22Rv1 (cell line): ENCODE data around the gene THAP11.
"Not testable (repeated sequence)": the region's sequence is repeated elsewhere in the genome, so short reads cannot be mapped to it uniquely, and the experiment has no call there.

Source experiments
- H3K27ac ChIP-seq: fragments of 450-650 bp; 2 replicates; pipeline ENCODE4 v1.5.1; 2017
- CTCF ChIP-seq: fragments of 450-650 bp; IDR thresholded peaks from 2 replicates; pipeline ENCODE4 v1.5.1; 2017; ENCODE audit warnings: mild to moderate bottlenecking
- ZFX ChIP-seq: fragments of 450-650 bp; IDR thresholded peaks from 2 replicates; pipeline ENCODE4 v1.6.1; 2017; ENCODE audit warnings: antibody characterized with exemption, borderline replicate concordance

The THAP11 gene

DNA sequence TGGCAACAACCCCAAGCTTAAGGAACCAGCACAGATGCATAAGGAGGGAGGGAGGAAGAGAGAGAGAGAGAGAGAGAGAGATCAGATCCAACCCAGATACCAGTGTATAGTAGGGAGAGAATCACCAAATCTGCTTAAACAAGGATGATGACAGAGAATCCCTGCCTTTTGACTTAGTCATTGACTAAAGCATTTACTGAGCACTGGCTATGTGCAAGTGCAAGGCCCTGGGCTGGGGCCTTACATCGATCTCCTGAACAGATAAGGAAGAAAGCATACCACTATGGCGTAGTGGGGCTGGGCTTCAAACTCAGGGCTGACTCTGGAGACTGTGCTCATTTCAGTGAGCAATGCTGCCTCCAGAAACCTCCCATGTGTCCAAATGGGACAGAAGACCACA is 19.6 kb upstream of the THAP11 start:
- TF ChIP-seq CTCF (no peak), ZFX (no peak)
- no peak overlapping the region for H3K27ac ChIP-seq

DNA sequence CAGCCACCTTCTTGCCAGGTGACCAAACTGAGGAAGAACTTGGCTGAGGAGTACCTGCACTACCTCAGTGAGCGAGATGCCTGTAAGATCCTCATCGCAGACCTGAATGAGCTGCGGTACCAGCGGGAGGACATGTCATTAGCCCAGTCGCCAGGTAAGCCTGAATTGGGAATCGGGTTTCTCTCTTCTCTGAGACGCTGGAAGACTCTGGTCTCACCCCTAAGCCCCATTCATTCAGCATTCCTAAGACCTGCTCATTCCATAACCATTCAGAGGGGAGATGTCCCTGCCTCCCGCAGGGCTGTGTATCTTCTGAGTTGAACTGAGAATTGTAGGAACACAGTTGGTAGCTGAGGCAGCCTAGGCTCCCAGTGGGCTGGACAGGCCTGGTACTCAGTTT is 17.0 kb upstream of the THAP11 start:
- no peak for TF ChIP-seq ZFX
- H3K27ac ChIP-seq, result no peak overlapping the region

DNA sequence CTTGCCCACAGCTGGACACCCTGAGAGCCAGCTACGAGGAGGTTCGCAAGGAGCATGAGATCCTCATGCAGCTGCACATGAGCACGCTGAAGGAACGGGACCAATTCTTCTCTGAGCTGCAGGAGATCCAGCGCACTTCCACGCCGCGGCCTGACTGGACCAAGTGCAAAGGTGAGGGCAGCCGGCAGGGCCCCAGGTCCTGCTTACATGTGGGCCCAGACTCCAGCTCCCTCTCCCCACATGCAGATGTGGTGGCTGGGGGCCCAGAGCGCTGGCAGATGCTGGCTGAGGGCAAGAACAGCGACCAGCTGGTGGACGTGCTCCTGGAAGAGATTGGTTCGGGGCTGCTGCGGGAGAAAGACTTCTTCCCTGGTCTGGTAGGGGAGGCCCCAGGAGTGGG is 16.2 kb upstream of the THAP11 start:
- TF ChIP-seq CTCF, result no peak
- TF ChIP-seq ZFX, result no peak

GRCh38 chr16:67828651-67829050 is 13.5 kb upstream of the THAP11 start:
- H3K27ac ChIP-seq, result no peak overlapping the region
- TF ChIP-seq ZFX (no peak), CTCF (no peak)

More for the DNA sequence above, 16.2 kb upstream of the THAP11 start:
- no peak overlapping the region for H3K27ac ChIP-seq

- no peak for TF ChIP-seq CTCF
- peak overlapping the region; percentile 57 for H3K27ac ChIP-seq
Observed at GRCh38 chr16:67833030-67833414, 9.1 kb upstream of the THAP11 start.

- peak overlapping the region; percentile 57 for H3K27ac ChIP-seq
- no peak for TF ChIP-seq ZFX
- TF ChIP-seq CTCF, result no peak
Observed at GRCh38 chr16:67833415-67834241, 8.5 kb upstream of the THAP11 start.

DNA sequence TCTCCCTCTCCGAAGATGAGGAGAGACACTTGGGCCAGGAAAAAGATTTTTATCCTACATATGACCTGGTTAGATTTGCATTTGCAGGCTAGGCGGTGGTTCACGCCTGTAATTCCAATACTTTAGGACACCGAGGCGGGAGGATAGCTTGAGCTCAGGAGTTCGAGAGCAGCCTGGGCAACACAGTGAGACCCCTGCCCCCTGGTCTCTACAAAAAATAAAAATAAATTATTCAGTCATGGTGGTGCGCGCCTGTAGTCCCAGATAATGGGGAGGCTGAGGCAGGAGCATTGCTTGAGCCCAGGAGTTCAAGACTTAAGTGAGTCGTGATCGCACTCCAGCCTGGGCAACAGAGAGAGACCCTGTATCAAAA is 7.9 kb upstream of the THAP11 start:
- no peak for TF ChIP-seq CTCF
- peak overlapping the region; percentile 57 for H3K27ac ChIP-seq

GRCh38 chr16:67837190-67837589 is 4.9 kb upstream of the THAP11 start:
- not testable (repeated sequence) for H3K27ac ChIP-seq
